ENCODE data around the gene PLXNA4. TPM values are rescaled to one million over a fixed set of nuclear protein-coding genes. Genes with fewer than 3 reads are reported as not detected.
"Not testable (repeated sequence)": the region's sequence is repeated elsewhere in the genome, so short reads cannot be mapped to it uniquely, and the experiment has no call there.

PLXNA4 gene
- total RNA-seq, 1 experiment from 2014 or later: 0.22 TPM

- no peak for DNase-seq (ENCODE audit: low spot score)
Measured at GRCh38 chr7:132203021-132203420, 373.2 kb downstream of the PLXNA4 start.

- DNase-seq (ENCODE audit: low spot score): no peak
Measured at GRCh38 chr7:132202541-132202940, 373.7 kb downstream of the PLXNA4 start.

GRCh38 chr7:132200141-132200540, 376.1 kb downstream of the PLXNA4 start:
- DNase-seq (ENCODE audit: low spot score): no peak

GRCh38 chr7:132199626-132200025, 376.6 kb downstream of the PLXNA4 start:
- no peak for DNase-seq (ENCODE audit: low spot score)

- DNase-seq (ENCODE audit: low spot score): no peak
Measured at GRCh38 chr7:132197772-132198171, 378.5 kb downstream of the PLXNA4 start.

GRCh38 chr7:132193898-132194297, 382.4 kb downstream of the PLXNA4 start:
- no peak for DNase-seq (ENCODE audit: low spot score)

- no peak for DNase-seq (ENCODE audit: low spot score)
Measured at GRCh38 chr7:132192809-132193208, 383.5 kb downstream of the PLXNA4 start.

- DNase-seq (ENCODE audit: low spot score): no peak
Measured at GRCh38 chr7:132191418-132191817, 384.9 kb downstream of the PLXNA4 start.

GRCh38 chr7:132190683-132191082, 385.6 kb downstream of the PLXNA4 start:
- no peak for DNase-seq (ENCODE audit: low spot score)

GRCh38 chr7:132189881-132190280, 386.4 kb downstream of the PLXNA4 start:
- no peak for DNase-seq (ENCODE audit: low spot score)

- DNase-seq (ENCODE audit: low spot score): no peak
Measured at GRCh38 chr7:132187869-132188789, 388.1 kb downstream of the PLXNA4 start.

- no peak for DNase-seq (ENCODE audit: low spot score)
Measured at GRCh38 chr7:132187391-132187790, 388.9 kb downstream of the PLXNA4 start.

GRCh38 chr7:132185150-132185549, 391.1 kb downstream of the PLXNA4 start:
- DNase-seq (ENCODE audit: low spot score): no peak

- no peak for DNase-seq (ENCODE audit: low spot score)
Measured at GRCh38 chr7:132183781-132184380, 392.4 kb downstream of the PLXNA4 start.

- DNase-seq (ENCODE audit: low spot score): no peak
Measured at GRCh38 chr7:132182992-132183391, 393.3 kb downstream of the PLXNA4 start.

- DNase-seq (ENCODE audit: low spot score): no peak
Measured at GRCh38 chr7:132181946-132182685, 394.2 kb downstream of the PLXNA4 start.

- DNase-seq (ENCODE audit: low spot score): no peak
Measured at GRCh38 chr7:132181371-132181770, 394.9 kb downstream of the PLXNA4 start.

GRCh38 chr7:132180481-132180880, 395.8 kb downstream of the PLXNA4 start:
- DNase-seq (ENCODE audit: low spot score): no peak

GRCh38 chr7:132179681-132180080, 396.6 kb downstream of the PLXNA4 start:
- no peak for DNase-seq (ENCODE audit: low spot score)

- DNase-seq (ENCODE audit: low spot score): no peak
Measured at GRCh38 chr7:132179080-132179430, 397.2 kb downstream of the PLXNA4 start.

- not testable (repeated sequence) for DNase-seq (ENCODE audit: low spot score)
Measured at GRCh38 chr7:132178402-132179079, 397.7 kb downstream of the PLXNA4 start.

Measured in A172 (cell line).